ENCODE data around the gene DTNB. TPM values are rescaled to one million over a fixed set of nuclear protein-coding genes. Genes with fewer than 3 reads are reported as not detected.

DTNB gene
- total and polyA plus RNA-seq, 2 of the 4 experiments (the other 2 are of a cell fraction): 3.8 to 5.3 TPM

DNA sequence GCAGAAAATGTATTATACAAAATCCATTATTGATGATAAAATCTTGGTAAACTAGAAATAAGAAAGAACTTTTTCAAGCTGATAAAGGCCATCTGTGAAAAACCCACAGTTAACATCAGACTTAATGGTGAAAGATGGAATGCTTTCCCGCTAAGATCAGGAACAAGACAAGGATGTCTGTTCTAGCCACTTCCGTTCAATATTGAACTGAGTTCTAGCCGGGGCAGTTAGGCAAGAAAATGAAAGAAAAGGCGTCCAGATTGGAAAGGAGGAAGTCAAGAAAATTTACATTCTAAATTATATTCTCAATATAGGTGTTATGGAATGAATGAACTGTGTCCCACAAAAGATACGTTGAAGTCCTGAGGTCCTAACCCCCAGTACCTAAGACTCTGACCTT, 39.1 kb upstream of the DTNB start:
- no peak overlapping the region for H2AFZ ChIP-seq (replicated peaks; ENCODE audit: low read length, poor library complexity)
- no peak overlapping the region for H3K9ac ChIP-seq (ENCODE audit: low read depth, low read length)
- H4K5ac ChIP-seq (ENCODE audit: low read depth, low read length): no peak overlapping the region
- intact Hi-C loops (cut with micrococcal nuclease): no loop called here
- H2AK5ac ChIP-seq (ENCODE audit: low read depth, low read length): no peak overlapping the region
- no peaks in the 10 kb centered on the region for H3K79me1 ChIP-seq (ENCODE audit: low read depth in 1 of 2, low read length in 2 of 2)
- no peak overlapping the region for H3K4ac ChIP-seq (ENCODE audit: low read depth, low read length)
- no peak overlapping the region for H3K4me2 ChIP-seq (ENCODE audit: low read depth, low read length)
- H2BK15ac ChIP-seq (ENCODE audit: low read depth, low read length): no peak overlapping the region
- no peak overlapping the region for H2BK120ac ChIP-seq (ENCODE audit: low read depth, low read length)
- POLR2A ChIA-PET (ENCODE audit: unreplicated experiment): no interaction called here
- H3K4me1 ChIP-seq (ENCODE audit: control insufficient read depth, insufficient read depth, low read length): no peaks in the 10 kb centered on the region
- no peaks in the 10 kb centered on the region for H3K9me1 ChIP-seq (ENCODE audit: insufficient read depth, low read length)
- DNase-seq (no peak), ATAC-seq (ENCODE audit: low read depth) (no peak)
- H3K18ac ChIP-seq (ENCODE audit: low read depth, low read length): no peak overlapping the region
- peaks cover 17% of the 10 kb centered on the region for H3K27me3 ChIP-seq (ENCODE audit: control insufficient read depth, insufficient read depth, low read length)
- no peak for TF ChIP-seq MAFK (IDR thresholded peaks at IDR 0.05; ENCODE audit: low read depth, low read length)
- TF ChIP-seq RAD21 (IDR thresholded peaks at IDR 0.05; ENCODE audit: low read length): no peak
- no peak for TF ChIP-seq CEBPB (IDR thresholded peaks at IDR 0.05; ENCODE audit: low read depth, low read length)
- no peak for TF ChIP-seq FOS (IDR thresholded peaks at IDR 0.05; ENCODE audit: low read depth, low read length)
- H3K14ac ChIP-seq (replicated peaks; ENCODE audit: low read depth, low read length): no peak overlapping the region
- no peak overlapping the region for H3K23ac ChIP-seq (ENCODE audit: low read depth, low read length)
- no peak overlapping the region for H2AK9ac ChIP-seq (replicated peaks; ENCODE audit: low read depth, low read length, poor library complexity)
- CTCF ChIA-PET: interaction anchor here (0.9 to 1.5 kb wide), 2 partner anchors 8 to 12 kb away, joined by 3 read pairs; no protein-coding TSS in a partner anchor
- H4K8ac ChIP-seq (ENCODE audit: low read depth in 2 of 2, low read length in 2 of 2): no peak overlapping the region
- H3K4me3 ChIP-seq (ENCODE audit: insufficient read depth, low read depth, low read length): no peak overlapping the region
- H3K27ac ChIP-seq (ENCODE audit: insufficient read depth, low read length): no peak overlapping the region
- dilution Hi-C loops (cut with HindIII; ENCODE audit: low sequenced_read_pairs, unreplicated experiment): no loop called here
- H4K20me1 ChIP-seq (ENCODE audit: insufficient read depth, low read length): no peaks in the 10 kb centered on the region
- H3K56ac ChIP-seq (ENCODE audit: extremely low read depth, insufficient read depth, low read length): no peak overlapping the region
- no peak overlapping the region for H2BK20ac ChIP-seq (ENCODE audit: low read depth, low read length)
- H3K9me3 ChIP-seq (ENCODE audit: control insufficient read depth, insufficient read depth, low read length): peaks cover 2% of the 10 kb centered on the region; the same call in 1 of the 2 replicates
- no TSS peak for BruUV-seq (replicated peaks)
- no peak overlapping the region for H2BK5ac ChIP-seq (ENCODE audit: low read depth, low read length, poor library complexity, severe bottlenecking)
- no CpG with 5 or more reads among the region's 5 CpGs for WGBS, 2 experiments (ENCODE audit: extremely low coverage in 2 of 2, insufficient read length in 1 of 2)
- in situ Hi-C loops (cut with MboI; ENCODE audit: low sequenced_read_pairs): no loop called here
- H3K36me3 ChIP-seq (ENCODE audit: control insufficient read depth, insufficient read depth, low read length): no peaks in the 10 kb centered on the region
- no peak overlapping the region for H4K91ac ChIP-seq (ENCODE audit: insufficient read depth, low read depth, low read length)
